Type B pancreatic cell (in vitro differentiated cells): ENCODE results near the gene NTRK2. TPM values are rescaled to one million over a fixed set of nuclear protein-coding genes. Genes with fewer than 3 reads are reported as not detected.
A peak's percentile ranks its signal among the peaks of the same experiment; 100 is the strongest.

Experiments used
- DNase-seq: peaks from one replicate; pipeline ENCODE4 v3.0.0; 2021; ENCODE audit warnings: mixed read lengths; ENCODE audit not compliant: unreplicated experiment; ENCODE audit errors: extremely low spot score
- H3K27ac Mint-ChIP-seq: 2 replicates; pipeline ENCODE4 v1.8.0; 2021; ENCODE audit warnings: mild to moderate bottlenecking, mixed read lengths
- H3K27me3 Mint-ChIP-seq: 2 replicates; pipeline ENCODE4 v1.8.0; 2021; ENCODE audit warnings: mixed read lengths
- H3K36me3 Mint-ChIP-seq: 2 replicates; pipeline ENCODE4 v1.8.0; 2021; ENCODE audit warnings: mixed read lengths
- H3K4me1 Mint-ChIP-seq: one replicate; pipeline ENCODE4 v1.8.0; 2021; ENCODE audit warnings: mixed read lengths; ENCODE audit not compliant: unreplicated experiment
- H3K4me3 Mint-ChIP-seq: 2 replicates; pipeline ENCODE4 v1.8.0; 2021; ENCODE audit warnings: mild to moderate bottlenecking, mixed read lengths
- H3K9me3 Mint-ChIP-seq: 2 replicates; pipeline ENCODE4 v1.8.0; 2021; ENCODE audit warnings: mixed read lengths
- total RNA-seq: library from RNA; stranded (reverse); gene quantifications from 2 replicates; pipeline ENCODE4 v1.2.1, GENCODE V29; 2021; ENCODE audit warnings: low replicate concordance
- TF ChIP-seq, protein P1 (sequence below): fragments of 200-600 bp; sonication (generic); conservative IDR thresholded peaks from 2 replicates; pipeline ENCODE4 v1.5.0; 2021; ENCODE audit warnings: antibody characterized with exemption, mild to moderate bottlenecking

The NTRK2 gene
- total RNA-seq, 1 donor from 2014 or later, result 122 TPM

DNA sequence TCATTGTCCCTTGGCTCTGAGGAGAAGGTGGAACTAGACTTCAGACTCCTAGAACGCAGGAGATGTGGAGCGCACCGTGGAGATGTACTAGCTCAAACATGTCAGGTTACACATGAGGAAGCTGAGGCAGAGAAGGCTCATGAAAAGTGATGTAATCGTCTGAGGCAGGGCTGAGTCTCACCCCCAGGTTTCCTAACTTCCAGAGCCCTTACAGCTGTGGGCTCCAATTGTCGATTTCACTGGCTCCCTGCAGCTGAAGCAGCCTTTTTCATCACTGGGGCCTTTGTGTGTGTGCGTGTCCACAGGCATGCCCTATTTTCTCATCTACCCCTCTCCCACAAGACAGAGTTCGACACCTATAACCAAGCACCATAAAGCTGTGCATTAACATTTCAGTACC is 370.6 kb downstream of the NTRK2 start:
- H3K9me3 Mint-ChIP-seq, result no peaks in the 10 kb centered on the region
- no peak overlapping the region for H3K27ac Mint-ChIP-seq
- no peak for DNase-seq
- no peaks in the 10 kb centered on the region for H3K36me3 Mint-ChIP-seq
- peak overlapping the region; percentile 40 for H3K4me3 Mint-ChIP-seq
- no peaks in the 10 kb centered on the region for H3K27me3 Mint-ChIP-seq
- TF ChIP-seq, protein P1, sequence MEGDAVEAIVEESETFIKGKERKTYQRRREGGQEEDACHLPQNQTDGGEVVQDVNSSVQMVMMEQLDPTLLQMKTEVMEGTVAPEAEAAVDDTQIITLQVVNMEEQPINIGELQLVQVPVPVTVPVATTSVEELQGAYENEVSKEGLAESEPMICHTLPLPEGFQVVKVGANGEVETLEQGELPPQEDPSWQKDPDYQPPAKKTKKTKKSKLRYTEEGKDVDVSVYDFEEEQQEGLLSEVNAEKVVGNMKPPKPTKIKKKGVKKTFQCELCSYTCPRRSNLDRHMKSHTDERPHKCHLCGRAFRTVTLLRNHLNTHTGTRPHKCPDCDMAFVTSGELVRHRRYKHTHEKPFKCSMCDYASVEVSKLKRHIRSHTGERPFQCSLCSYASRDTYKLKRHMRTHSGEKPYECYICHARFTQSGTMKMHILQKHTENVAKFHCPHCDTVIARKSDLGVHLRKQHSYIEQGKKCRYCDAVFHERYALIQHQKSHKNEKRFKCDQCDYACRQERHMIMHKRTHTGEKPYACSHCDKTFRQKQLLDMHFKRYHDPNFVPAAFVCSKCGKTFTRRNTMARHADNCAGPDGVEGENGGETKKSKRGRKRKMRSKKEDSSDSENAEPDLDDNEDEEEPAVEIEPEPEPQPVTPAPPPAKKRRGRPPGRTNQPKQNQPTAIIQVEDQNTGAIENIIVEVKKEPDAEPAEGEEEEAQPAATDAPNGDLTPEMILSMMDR, result no peak
- peaks cover 4% of the 10 kb centered on the region for H3K4me1 Mint-ChIP-seq

DNA sequence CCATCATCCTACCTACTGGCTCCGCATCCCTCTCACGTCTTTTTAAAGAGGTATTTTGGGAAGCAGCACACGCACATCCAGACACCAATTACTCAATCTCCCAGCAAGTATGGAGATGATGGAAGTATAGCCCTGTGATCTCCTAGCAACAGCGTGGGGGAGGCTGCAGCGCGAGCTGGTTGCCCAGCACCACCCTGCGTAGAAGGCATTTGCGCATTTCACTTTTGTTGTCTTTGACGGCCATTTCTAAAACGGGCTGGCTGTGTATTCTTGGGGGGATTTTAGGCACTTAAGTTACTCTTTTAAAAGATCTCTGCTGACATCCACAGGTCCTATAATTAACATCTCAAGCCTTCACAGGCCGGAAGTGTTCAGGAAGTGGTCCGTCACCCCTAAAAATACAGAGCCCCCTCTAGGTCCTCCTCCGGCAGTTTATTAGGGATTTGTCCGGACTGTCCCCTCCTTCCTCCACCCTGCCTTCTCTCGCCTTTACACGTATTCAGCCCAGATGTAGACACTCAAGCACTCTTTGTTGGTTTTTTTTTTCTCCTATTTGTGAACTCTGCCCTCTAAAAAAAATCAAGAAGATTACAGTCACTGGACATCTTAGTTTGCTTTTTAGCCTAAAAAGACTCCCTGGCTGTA is 371.4 kb downstream of the NTRK2 start:
- TF ChIP-seq, protein P1, result no peak
- Mint-ChIP-seq H3K27me3 (no peaks in the 10 kb centered on the region), H3K36me3 (no peaks in the 10 kb centered on the region), H3K27ac (no peak overlapping the region), H3K9me3 (no peaks in the 10 kb centered on the region), H3K4me3 (no peak overlapping the region), H3K4me1 (peaks cover 4% of the 10 kb centered on the region)
- DNase-seq, result no peak

DNA sequence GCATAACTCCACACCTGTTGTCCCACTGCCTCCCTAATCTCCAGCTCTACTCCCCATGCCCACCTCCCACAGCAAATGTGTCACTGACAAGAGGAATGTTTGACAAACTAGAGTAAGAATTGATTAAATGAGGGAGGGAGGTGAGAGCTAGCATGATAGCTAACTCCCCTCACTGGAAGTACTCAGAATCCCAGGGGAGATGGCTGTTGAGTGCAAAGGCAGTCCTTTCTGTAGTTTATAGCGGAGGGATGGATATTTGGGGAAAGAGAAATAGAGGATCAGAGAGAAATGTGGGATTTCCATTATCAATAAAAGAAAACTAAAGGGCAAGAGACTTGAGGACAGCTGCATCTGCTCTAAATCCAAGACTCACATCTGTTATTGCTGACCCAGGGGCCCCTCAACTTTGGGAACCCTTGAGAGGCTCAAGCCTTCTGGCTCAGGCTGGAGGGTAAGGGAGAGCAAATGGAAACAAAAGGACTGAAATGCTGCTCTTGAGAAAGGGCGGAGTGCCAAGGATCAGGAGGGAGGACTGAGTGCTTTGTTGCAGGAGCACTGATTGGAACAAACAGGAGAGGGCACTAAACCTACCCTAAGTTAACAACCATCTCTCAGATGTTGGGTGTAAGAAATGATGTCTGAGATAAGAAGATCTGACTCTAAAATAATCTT is 372.1 kb downstream of the NTRK2 start:
- no peak overlapping the region for H3K4me3 Mint-ChIP-seq
- no peaks in the 10 kb centered on the region for H3K36me3 Mint-ChIP-seq
- no peaks in the 10 kb centered on the region for H3K27me3 Mint-ChIP-seq
- no peak overlapping the region for H3K27ac Mint-ChIP-seq
- H3K9me3 Mint-ChIP-seq, result no peaks in the 10 kb centered on the region
- peaks cover 4% of the 10 kb centered on the region for H3K4me1 Mint-ChIP-seq
- TF ChIP-seq, protein P1, result no peak
- no peak for DNase-seq

DNA sequence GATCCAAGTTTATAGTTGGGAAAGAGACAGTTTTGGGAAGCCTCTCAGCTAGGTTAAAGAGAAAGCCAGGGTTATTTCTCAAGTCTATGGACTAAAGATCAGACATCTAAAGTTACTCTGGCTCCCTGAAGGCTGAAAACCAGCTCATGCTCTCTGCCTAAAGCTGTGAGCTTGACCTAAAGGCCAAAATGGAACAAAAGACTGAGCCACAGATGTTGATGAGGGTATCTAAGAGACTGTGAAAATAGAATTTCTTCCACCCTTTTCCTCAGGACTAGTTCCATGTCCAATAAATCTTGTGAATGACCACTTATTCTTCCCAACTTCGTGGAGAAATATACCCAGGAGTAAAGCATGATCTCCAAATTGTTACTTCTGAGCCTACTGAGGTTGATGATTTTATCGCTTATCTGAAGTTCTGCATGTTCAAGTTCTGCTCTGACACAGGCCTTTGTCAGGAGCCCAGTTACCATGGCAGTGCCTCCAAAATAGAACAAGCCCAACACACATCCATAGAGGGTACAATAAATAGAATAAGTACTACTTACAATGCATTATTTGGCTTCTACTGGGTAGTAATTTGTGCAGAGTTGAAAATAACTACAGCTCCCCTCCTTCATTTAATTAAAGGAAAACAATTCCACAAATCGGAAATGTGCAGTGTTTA is 373.6 kb downstream of the NTRK2 start:
- Mint-ChIP-seq H3K9me3 (no peaks in the 10 kb centered on the region), H3K27ac (no peak overlapping the region), H3K4me3 (no peak overlapping the region)

DNA sequence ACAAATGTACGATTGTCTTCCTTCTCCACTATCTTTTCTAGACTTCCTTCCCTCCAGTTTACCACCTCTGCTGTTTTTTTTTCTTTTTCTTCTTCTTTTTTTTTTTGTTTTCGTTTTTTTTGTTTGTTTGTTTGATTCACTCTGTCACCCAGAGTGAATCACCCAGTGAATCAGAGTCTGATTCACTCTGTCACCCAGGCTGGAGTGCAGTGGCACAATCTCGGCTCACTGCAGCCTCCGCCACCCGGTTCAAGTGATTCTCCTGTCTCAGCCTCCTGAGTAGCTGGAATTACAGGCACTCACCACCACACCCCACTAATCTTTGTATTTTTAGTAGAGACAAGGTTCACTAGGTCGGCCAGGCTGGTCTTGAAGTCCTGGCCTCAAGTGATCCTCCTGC is 375.7 kb downstream of the NTRK2 start:
- TF ChIP-seq, protein P1, result no peak
- DNase-seq, result no peak
- Mint-ChIP-seq H3K27ac (no peak overlapping the region), H3K9me3 (no peaks in the 10 kb centered on the region), H3K4me1 (no peaks in the 10 kb centered on the region), H3K27me3 (no peaks in the 10 kb centered on the region), H3K36me3 (no peaks in the 10 kb centered on the region), H3K4me3 (no peak overlapping the region)

More for the DNA sequence above, 373.6 kb downstream of the NTRK2 start:
- DNase-seq, result no peak
- peaks cover 4% of the 10 kb centered on the region for H3K4me1 Mint-ChIP-seq
- no peaks in the 10 kb centered on the region for H3K36me3 Mint-ChIP-seq
- TF ChIP-seq, protein P1, result no peak
- H3K27me3 Mint-ChIP-seq, result no peaks in the 10 kb centered on the region
